PFSK-1 (cell line): Measurements from ENCODE around the gene SIPA1L3.

ENCODE experiments used
- POLR2AphosphoS5 ChIP-seq: IDR thresholded peaks from 2 replicates; pipeline ENCODE4 v1.6.1; 2012; ENCODE audit warnings: low read depth, mild to moderate bottlenecking, control low read depth, low read length, moderate library complexity
- SIN3A ChIP-seq: IDR thresholded peaks from 2 replicates; pipeline ENCODE4 v1.6.1; 2012; ENCODE audit warnings: mild to moderate bottlenecking, low read length, moderate library complexity, borderline replicate concordance; ENCODE audit not compliant: insufficient read depth
- TF ChIP-seq, protein P1 (sequence below), 2 experiments: IDR thresholded peaks; 2 replicates each; pipeline versions ENCODE4 v1.6.1 to v1.8.0; 2011 to 2012; ENCODE audit warnings: low read depth in 2 of 2, low read length in 2 of 2, control low read depth in 1 of 2, inconsistent platforms in 1 of 2, mild to moderate bottlenecking in 1 of 2, moderate library complexity in 1 of 2; ENCODE audit not compliant: insufficient read depth in 1 of 2

DNA sequence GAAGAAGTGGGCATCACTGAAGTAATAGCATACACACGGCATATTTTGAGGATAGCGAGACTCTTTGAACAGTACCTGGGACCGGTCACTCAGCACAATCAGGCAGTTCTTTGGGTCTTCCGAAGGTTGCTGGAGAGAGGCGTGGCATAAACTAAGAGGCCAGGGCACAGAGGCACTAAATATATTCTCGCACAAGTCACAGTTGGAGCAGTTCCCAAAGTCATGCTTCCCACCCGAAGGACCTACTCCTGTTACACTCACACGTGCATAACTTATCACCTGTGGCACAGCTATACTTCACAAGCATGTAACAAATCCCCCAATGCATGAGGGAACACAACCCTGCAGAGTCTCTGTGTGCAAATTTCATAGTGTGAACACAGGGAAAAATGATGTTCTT, 10.8 kb upstream of the SIPA1L3 start:
- TF ChIP-seq, protein P1, sequence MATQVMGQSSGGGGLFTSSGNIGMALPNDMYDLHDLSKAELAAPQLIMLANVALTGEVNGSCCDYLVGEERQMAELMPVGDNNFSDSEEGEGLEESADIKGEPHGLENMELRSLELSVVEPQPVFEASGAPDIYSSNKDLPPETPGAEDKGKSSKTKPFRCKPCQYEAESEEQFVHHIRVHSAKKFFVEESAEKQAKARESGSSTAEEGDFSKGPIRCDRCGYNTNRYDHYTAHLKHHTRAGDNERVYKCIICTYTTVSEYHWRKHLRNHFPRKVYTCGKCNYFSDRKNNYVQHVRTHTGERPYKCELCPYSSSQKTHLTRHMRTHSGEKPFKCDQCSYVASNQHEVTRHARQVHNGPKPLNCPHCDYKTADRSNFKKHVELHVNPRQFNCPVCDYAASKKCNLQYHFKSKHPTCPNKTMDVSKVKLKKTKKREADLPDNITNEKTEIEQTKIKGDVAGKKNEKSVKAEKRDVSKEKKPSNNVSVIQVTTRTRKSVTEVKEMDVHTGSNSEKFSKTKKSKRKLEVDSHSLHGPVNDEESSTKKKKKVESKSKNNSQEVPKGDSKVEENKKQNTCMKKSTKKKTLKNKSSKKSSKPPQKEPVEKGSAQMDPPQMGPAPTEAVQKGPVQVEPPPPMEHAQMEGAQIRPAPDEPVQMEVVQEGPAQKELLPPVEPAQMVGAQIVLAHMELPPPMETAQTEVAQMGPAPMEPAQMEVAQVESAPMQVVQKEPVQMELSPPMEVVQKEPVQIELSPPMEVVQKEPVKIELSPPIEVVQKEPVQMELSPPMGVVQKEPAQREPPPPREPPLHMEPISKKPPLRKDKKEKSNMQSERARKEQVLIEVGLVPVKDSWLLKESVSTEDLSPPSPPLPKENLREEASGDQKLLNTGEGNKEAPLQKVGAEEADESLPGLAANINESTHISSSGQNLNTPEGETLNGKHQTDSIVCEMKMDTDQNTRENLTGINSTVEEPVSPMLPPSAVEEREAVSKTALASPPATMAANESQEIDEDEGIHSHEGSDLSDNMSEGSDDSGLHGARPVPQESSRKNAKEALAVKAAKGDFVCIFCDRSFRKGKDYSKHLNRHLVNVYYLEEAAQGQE (IDR thresholded peaks at IDR 0.05; ENCODE audit: insufficient read depth in 1 of 2, low read depth in 2 of 2, low read length in 2 of 2): no peak
- TF ChIP-seq POLR2AphosphoS5 (no peak), SIN3A (no peak)
